Stimulated activated CD4-positive, alpha-beta T cell treated with anti-CD3 and anti-CD28 coated beads, Interleukin-1b, Interleukin-23, amount 100 ng/mL, for 24 hours (primary cell): ENCODE results near the gene C3orf18.

Source experiments
- DNase-seq, 4 experiments: peaks; one replicate each; pipeline ENCODE4 v3.0.0-alpha.2; 2020; ENCODE audit warnings: low read depth in 4 of 4, low spot score in 1 of 4

The C3orf18 gene

DNA sequence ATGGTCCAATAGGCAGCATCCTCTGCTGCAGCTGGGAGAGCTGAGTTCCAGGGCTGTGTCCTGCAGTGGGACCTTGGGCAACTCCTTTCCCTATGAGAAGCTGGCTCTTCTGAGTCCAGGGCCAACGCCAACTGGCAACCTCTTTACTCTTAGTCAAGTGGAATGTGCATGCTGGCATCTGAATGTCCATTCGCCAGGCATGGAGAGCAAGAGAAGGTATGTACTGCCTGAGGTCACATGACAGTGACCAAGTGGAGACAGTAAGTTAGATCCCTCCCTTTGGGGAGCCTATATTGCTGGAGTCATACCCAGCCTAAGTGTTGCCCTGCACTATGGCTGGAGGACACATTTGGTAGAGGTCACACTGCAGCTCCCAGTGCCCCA is 13.9 kb upstream of the C3orf18 start:
- DNase-seq, result no peak

DNA sequence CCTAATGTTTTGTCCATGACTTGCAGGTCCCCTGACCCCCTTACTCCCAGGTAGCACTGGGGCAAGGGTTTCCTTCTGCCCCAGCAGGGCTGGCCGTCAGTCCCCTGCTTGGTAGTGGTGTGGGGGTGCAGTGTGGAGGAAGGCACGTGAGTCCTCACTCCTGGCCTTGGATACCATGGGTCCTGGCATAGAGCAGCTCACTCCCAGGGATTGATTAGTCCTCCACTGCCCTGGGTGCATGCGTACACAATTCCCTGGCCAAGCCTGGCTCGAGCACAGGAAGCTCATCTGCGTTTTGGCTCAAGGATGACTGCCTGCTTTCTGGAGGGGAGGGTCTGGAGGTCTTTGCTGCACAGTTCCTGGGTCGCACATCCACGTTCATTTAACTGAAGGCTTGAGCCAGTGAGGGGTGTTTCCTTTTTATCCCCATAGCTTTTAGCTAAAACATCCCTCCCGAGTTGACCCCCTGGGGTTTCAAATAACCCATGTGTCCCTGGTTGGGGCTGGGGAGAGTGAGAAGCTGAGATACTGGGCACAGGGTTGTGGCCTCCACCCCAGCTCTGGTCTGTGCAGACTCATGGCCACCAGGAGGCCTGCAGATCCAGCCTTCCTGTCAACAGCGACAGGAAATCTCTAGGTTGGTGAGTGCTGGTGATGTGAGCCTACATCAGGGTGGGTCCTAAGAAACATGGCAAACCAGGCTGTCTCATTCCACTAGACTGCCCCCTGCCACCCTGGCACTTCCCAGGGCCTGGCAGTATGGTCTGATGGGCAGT is 13.3 kb upstream of the C3orf18 start:
- no peak for DNase-seq

DNA sequence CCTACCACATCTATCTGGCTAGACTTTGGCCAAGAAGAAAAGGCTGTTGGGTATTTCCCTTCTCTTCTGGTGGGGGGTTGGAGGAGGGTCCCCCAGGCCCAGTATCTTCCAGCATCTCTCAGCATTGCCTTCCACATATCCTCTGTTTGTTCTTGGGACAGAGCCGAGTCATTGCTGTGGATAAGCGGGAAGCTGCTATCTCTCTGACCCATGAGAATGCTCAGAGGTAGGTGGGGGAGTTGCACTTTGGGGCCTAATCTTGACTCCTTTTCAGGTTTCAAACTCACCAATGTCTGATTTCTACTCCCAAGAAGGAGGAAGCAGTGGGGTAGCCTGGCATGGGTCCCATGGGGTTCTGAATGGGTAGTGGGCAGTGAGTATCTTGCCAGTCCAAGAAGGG is 9.8 kb upstream of the C3orf18 start:
- no peak for DNase-seq

DNA sequence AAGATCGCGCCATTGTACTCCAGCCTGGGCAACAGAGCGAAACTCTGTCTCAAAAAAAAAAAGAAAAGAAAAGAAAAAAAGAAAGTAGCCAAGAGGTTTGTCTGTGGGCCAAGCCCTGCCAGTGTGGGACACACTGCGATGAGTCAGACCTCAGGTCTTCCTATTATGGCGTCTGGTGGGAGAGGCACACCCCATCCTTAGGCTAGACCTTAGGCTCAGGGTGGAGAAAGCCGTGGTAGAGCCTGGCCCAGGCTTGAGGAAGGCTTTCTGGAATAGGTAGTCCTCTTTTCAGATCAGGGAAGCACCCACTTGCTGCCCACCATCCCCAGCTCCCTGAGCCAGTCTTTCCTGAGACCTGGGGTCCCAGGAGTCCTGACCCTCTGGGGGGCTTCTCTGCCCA is 7.8 kb upstream of the C3orf18 start:
- no peak for DNase-seq

DNA sequence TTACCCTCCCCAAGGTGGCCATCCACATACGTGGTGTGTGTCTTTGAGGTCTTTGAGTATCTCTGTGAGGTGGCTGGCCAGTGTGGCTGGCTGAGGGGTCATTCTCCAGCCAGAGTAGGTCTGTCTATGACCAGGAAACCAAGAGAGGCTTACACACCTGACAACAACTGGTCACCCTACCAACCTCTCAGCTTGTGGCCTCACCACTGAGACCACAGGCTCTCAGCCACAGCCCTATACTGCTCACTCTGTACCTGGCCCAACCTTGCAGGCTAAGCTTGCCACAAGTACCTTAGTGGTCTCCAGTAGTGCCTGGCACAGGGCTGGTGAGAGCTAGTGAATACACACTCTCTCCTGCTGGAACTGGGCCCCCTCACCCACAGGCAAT is 6.9 kb upstream of the C3orf18 start:
- no peak for DNase-seq

DNA sequence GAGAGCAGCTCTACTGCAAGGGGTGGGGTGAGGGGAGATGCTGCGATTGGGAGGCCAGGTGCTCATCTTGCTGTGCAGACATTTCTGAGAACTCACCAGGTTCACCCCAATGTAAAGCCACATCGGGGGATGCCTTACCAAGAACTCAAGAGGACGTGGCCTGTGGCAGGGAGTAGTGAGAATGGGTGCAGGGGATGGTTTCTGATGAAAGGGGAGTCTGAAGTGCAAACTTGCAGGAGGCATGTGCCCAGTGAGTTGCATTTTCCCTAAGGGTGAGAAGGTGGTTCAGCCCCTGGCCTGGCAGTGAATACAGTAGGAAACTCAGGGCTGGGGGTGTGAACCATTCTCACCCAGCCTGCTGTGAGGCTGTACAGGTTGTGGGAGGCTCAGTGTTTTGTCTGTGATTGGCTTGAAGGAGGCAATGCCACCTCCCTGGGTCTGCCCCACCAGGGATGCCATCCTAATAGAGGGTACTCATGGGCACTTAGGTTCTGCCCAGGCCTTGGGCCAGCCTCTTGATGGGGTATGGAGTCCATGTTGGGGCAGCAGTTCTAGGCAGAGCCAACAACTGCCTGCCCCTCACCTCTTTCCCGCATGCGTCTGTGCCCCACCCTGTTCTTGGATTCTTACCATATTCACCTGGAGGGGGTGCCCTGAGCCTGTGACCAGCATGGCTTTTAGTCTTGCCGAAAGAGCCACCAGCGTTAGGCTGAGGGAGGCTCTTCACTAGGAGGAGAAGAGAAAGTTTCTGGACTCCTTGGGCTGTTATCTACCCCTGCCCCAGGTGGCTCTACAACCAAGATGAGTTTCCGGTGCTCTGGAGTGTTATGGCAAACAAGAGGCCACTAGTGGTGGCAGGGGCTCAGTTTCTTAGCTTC is 6.3 kb upstream of the C3orf18 start:
- DNase-seq, result peak in 2 of 4 experiments; percentile 44 to 70

DNA sequence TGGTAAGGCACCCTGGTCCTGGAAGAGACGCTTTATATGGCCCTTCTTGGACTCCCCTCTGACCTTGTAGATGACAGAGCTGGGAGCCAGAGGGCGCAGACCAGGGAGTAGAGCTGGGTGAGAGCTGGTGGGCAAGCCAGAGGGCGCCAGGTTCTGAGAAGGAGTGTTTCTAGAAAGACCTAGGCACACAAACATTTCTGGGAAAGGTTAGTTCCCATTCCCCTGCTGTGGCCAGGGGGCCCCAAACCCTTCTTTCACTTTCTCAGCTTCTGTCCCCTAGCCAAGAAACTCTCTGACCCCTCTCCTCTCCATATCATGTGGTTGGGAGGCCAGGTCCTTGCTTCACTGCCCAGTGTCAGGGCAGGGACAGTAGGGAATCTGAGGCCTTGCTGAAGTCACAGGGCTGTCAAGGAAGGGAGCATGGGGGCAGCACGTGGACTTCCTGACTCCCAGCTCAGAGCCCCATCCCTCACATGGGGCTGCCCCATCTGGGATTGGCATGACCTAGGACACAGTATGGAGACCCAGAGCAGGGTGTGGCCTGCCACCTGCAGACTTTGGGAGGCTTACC is 5.3 kb upstream of the C3orf18 start:
- no peak for DNase-seq

DNA sequence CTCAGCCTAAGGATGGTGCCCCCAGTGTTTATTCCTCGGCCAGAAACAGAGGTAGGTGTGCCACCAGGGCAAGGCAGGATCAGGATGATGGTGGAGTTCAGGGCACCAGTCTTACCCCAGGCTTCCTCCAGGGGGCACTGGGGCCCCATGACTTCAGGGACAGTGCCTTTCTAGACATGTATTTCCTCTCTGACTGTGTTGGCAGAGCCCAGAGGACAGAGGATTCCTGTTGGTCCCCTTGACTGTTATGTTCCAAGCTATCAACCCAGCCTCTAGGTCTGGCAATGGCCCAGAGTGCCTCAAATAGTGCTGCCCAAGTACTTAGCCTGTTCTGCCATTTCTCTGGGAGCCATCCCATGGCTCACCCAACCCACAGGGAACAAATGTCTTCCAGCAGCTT is 4.6 kb upstream of the C3orf18 start:
- DNase-seq, result peak in 3 of 4 experiments; percentile 63 to 80 (median 74)

DNA sequence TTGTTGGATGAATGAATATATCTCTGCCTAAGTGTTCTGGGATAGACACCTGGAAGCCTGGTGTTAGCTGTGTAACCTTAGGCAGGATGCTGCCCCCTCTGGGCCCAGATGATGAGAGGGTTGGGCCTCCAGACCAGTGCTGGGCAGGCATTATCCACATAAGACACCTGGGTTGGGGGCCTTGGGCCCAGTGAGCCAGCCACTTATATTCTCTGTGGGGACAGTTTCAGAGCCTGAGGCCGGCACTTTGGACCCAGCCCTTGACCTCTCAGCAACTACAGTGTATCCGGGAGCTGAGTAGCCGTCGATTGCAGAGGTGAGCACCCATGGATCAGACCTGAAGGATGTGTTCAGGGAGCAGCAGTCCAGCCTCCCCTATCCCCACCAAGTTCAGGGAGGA is 3.9 kb upstream of the C3orf18 start:
- DNase-seq, result no peak

DNA sequence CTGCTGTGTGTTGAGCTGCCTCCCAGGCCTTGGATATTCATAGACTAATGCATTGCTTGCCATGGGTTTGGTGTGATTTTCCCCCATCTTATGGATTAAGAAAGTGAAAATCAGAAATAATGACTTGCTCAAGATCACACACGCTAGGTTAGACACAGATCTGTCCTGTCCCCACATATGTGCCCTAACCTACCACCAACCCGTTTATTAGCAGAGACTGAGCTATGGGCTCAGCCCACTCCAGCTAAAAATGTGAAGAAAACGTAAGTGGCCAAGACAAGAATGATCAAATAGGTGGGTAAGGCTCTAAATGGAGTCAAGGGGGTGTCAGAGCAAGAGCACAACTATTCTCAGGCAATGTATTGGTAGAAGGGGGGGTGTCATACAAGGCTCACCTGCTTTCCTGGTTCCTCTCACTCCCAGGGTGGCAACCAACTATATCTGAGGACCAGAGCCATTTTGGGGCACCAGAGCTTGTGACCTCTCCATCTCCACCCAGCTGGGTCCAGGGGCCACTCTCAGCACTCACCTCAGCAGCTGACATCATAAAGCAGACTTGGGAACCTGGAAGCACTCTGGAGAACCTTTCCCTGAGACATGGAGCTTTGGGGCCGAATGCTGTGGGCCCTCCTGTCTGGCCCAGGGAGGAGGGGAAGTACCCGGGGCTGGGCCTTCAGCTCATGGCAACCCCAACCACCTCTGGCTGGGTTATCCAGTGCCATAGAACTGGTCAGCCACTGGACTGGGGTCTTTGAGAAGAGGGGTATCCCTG is 3.1 kb upstream of the C3orf18 start:
- DNase-seq, result no peak

DNA sequence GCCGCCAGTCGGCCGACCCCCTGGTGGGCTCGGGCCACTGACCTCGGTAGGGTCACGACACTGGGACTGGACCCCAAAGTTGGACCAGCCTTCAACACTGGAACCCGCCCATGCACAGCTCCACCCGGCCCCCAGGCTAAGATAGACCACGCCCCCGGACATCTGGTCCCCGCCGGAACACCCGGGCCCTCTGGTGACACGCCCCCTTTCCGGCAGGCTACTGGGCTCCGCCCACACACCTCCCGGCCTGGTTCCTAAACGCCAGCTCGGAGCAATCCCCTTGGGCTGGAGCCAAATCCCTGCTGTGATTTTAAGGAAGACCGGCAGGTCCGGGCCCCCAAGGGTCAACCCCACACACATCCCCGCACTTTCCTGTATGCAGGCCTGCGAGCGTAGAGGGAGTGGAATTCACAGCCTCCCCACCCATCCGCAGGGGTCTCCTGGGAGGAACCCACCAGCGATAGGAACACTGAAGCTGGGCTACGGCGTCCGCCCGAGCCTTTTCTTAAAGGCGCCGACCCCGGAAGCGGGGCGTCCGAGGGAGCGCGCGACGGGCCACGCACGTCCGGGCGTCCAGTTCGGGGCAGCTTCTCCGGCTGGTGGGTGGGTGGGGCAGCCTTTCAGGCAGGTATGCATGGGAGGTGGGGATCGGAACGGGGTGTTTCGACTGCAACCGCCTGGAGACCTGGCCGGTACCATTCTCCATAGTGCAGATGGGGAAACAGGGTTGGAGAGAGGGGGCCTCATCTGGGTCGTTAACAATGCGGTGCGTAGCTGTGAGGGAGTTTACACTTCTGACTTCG is 1.6 kb upstream of the C3orf18 start, which contains the start of gene HEMK1:
TSS of gene HEMK1 (plus strand) at position 576 of the 803 bp plus-strand sequence. CDS start 1,583 bp downstream, outside the sequence.
- DNase-seq, result peak; percentile 89 to 97 (median 92)

DNA sequence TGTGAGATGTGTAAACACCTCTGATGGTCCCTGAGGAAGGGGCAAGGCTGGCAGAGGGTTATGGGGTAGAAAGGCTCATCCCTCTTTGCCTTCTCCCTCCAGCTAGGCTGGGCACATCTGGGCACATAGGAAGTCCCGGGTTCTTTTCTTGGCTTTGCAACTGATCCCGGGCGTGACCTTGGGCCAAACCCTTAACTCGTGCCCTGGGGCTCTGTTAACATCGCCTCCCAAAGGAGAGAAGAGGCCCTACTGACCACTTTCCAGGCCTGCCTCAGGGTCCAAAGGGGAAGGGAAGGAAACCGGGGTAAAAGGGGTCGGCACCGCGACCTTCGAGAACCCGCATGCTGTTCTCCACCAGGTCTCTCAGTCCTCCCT is 549 bp downstream of the C3orf18 start:
- no peak for DNase-seq

DNA sequence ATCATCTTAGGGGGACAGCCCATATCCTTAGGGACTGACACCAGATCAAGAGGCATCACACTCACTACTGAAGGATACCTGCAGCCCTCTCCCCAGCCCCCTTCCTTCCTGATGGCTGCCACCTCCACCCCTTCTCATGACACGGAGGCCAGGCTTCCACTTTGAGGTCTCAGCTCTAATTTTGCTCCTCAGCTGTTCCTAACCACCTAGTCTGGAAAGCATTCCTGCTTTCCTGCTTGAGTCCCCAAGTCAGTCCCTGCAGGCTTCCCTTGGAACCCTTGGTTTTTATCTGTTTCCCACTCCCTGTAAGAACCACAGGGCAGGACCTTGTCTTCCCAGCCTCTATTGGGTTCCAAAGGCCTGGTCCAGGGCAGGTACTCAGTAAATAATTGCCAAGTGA is 3.2 kb downstream of the C3orf18 start:
- DNase-seq, result no peak

DNA sequence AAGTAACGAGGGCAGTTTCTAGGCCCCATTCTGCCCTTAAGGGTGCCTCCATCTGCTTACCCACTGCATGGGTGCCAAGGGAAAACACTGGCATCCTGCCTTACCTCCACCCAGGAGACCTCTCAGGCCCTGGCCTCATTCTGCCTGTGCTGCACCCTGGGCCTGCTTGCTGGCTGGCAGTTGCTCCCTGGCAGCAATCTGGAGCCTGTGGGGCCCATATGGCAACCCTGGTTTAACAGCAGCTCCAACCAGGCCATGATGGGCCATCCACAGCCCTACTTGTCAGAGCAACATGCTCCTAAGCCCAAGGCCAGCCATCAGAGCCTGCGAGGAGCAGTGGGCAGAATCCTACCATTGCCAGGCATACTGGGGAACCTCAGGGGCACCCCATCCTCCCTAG is 3.7 kb downstream of the C3orf18 start:
- no peak for DNase-seq

DNA sequence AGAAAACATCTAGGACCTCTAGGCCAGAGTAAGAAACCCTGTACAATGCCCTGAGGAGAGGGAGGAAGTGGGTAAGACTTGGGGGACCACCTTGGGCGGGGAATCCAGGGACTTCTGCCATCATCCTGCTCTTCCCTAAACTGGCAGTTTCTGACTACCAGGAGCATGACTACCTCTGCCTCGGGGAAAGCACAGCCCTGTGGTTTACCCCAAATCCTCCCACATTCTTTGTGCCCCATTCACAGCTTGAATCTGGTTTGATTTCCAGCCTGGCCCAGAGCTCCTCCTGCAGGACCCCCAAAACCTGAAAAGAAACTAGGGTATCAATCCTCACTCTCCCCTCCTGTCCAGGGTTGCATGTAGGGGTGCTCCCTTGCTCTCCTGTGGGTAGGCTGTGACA is 4.7 kb downstream of the C3orf18 start:
- no peak for DNase-seq

DNA sequence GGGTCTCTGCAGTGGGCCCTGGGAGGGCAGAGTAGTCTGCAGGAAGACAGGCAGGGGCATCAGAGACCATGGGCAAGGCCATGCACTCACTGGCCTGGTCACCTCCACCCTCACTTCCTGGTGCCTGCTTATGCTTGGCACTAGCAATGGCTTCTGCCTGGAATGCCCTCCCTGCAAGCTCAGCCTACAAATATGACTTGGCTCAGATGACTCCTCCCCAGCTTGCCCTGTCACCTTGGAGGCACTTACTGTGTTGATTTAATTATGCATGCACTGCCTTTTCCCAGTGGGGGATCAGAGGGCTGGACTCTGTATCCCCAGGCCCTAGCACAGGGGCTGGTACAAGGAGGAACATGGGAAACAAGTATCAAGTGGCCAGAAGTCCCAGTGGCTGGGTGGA is 7.8 kb downstream of the C3orf18 start:
- no peak for DNase-seq

DNA sequence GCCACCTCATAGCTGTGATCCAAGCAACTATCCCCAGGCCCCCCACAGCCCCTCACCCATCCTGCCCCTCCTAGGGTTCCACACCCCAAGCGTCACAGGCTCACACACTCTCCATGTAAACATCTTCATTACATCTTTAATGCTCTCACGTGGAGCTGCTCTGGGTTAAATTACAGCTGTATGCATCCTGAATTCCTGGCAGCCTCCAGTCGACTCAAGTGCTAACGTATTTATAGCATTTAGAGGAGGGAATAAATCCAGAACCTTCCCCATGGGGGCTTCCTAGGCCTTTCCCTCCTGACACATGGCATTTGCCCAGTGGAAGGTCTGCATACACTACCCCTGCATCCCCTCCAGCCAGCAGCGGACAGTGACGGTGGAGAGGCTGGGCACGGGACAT is 9.6 kb downstream of the C3orf18 start:
- no peak for DNase-seq

DNA sequence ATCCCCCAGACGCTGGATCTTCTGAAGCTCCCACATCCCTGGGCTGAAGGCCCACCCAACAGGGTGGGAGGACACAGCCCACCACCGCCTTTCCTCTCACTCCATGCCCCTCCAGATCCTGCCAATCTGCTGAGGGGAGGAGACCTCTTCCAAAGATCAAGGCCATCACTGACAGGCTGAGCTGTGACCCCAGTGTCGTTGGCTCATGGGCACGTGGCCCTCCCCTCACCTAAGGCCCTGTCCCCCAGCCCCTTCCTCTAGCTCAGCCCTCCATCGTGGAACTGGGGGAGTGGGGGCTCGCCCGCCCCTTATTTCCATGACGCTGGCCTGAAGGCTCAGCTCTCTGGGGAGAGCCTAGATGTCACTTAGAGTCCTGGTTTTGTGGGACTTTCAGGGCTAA is 10.4 kb downstream of the C3orf18 start:
- no peak for DNase-seq

DNA sequence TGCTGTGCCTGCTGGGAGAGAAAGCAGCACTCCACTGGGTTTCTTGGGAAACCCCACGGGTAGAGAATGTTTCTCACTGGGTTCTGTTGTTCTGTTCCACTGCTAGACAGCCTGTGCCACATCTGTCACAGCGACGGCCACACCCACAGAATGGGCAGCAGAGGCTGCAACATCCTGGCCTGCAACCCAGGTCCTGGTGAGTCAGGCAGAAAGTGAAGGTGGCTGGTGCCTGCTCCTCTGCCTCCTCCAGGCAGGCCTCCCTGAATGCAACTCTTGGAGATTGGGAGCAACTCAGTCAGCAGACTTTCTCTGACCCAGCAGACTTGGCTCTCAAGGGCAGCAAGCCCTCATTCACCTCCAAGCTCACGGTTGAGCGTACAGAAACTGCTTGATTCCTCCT is 13.0 kb downstream of the C3orf18 start:
- DNase-seq, result no peak

DNA sequence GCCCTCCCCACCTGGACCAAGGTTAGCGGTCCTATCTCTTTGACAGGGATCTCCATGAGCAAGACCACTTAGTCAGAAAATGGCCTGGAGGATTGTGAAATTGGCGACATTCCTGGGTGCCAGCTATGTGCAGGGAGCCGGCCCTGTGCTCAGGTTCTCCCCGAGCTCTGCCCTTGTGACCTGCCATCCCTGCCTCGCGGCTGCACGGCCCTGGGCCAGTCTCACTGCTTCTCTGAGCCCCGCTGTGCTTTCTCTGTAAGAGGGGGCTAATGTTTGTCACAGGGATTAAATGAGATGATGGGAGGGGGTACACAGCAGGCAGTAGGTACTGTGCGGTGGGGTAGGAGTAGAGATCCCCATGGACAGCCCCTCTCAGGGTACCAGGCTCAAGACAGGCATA is 14.9 kb downstream of the C3orf18 start:
- no peak for DNase-seq
